ENCODE measurements around the gene CDH13.

- TF ChIP-seq CTCF (IDR thresholded peaks at IDR 0.05; ENCODE audit: poor library complexity) (no peak), EZH2phosphoT487 (IDR thresholded peaks at IDR 0.05; ENCODE audit: low read depth, severe bottlenecking, unreplicated experiment) (no peak)
These were observed 1142.7 kb downstream of the CDH13 start for GRCh38 chr16:83769397-83770008.

Measured in hepatocyte (in vitro differentiated cells).